Measurements from ENCODE around the gene SLC8A1. TPM values are rescaled to one million over a fixed set of nuclear protein-coding genes. Genes with fewer than 3 reads are reported as not detected.

SLC8A1 gene
- total RNA-seq, 1 experiment from 2014 or later = 0.43 TPM

DNA sequence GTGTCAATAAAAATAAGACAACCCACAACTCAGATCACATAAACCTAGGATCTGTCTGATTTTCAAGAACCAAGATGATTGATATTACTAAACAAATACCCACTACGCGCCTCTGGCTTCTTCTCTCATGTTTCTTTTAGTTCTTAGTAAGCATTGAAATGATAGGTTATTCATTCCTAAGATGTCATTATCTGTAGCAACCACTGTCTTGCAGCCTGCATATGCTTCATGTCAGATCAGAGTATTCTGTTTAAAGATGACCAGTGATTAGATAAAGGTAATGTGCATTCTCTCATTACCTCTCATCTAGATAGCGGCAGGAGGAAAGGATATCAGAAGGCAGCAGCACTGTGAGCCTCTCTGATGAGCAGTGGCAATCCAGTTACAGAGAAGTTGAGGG, 112.9 kb downstream of the SLC8A1 start:
- Mint-ChIP-seq H3K27me3 (ENCODE audit: insufficient read depth, unreplicated experiment) (peaks cover 9% of the 10 kb centered on the region), H3K4me3 (ENCODE audit: unreplicated experiment) (no peak overlapping the region), H3K27ac (ENCODE audit: unreplicated experiment) (no peak overlapping the region), H3K4me1 (ENCODE audit: low read depth, unreplicated experiment) (no peaks in the 10 kb centered on the region), H3K36me3 (ENCODE audit: insufficient read depth, unreplicated experiment) (no peaks in the 10 kb centered on the region), H3K9me3 (ENCODE audit: unreplicated experiment) (no peaks in the 10 kb centered on the region)
- no peaks in the 10 kb centered on the region for H3K4me1 ChIP-seq
- no peaks in the 10 kb centered on the region for H3K9me3 ChIP-seq
- H3K27me3 ChIP-seq (replicated peaks; ENCODE audit: control insufficient read depth, insufficient read depth, low read length) = no peaks in the 10 kb centered on the region
- ChIA-PET POLR2A (no interaction called here), CTCF (no interaction called here)
- no peak overlapping the region for H3K4me3 ChIP-seq (ENCODE audit: low read depth, low read length)
- no TSS peak for BruUV-seq (replicated peaks)
- intact Hi-C loops (cut with micrococcal nuclease; ENCODE audit: unreplicated experiment) = no loop called here
- TF ChIP-seq, protein P1, sequence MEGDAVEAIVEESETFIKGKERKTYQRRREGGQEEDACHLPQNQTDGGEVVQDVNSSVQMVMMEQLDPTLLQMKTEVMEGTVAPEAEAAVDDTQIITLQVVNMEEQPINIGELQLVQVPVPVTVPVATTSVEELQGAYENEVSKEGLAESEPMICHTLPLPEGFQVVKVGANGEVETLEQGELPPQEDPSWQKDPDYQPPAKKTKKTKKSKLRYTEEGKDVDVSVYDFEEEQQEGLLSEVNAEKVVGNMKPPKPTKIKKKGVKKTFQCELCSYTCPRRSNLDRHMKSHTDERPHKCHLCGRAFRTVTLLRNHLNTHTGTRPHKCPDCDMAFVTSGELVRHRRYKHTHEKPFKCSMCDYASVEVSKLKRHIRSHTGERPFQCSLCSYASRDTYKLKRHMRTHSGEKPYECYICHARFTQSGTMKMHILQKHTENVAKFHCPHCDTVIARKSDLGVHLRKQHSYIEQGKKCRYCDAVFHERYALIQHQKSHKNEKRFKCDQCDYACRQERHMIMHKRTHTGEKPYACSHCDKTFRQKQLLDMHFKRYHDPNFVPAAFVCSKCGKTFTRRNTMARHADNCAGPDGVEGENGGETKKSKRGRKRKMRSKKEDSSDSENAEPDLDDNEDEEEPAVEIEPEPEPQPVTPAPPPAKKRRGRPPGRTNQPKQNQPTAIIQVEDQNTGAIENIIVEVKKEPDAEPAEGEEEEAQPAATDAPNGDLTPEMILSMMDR (IDR thresholded peaks at IDR 0.05; ENCODE audit: insufficient read depth in 1 of 2, low read depth in 1 of 2, low read length in 1 of 2, severe bottlenecking in 1 of 2, unreplicated experiment in 1 of 2) = no peak
- H3K36me3 ChIP-seq (ENCODE audit: control insufficient read depth, insufficient read depth, low read length) = no peaks in the 10 kb centered on the region
- no peak for DNase-seq

DNA sequence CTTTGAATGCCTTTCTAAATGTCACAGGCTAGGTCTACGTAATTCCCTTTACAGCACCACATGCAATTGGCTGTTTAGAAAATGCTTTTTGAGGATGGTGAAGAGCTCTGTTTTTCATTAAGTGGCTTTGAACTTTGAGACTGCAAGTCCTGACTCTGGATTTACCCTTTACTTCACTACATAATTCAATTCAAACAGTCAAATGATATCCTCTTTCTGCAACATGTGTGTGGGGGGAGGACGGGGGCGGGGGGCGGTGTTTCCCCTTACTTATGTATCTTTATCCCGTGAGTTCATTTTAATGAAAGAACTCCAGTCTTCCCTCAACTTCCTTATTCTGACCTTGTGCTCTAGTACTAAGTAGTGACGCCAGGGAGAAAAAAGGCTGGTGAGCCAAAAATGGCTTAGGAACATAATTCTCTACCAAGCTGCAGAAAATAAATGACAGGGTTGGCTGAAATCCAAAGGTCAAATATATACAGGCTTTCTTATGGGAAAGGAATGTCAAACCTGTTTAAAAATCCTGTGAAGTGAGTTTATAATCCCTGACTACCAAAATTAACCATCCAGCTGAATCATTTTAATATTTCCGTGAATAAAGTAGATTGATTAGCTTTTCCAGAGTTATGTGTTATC, 119.6 kb downstream of the SLC8A1 start:
- Mint-ChIP-seq H3K4me1 (ENCODE audit: low read depth, unreplicated experiment) (no peaks in the 10 kb centered on the region), H3K27ac (ENCODE audit: unreplicated experiment) (no peak overlapping the region), H3K27me3 (ENCODE audit: insufficient read depth, unreplicated experiment) (no peaks in the 10 kb centered on the region), H3K9me3 (ENCODE audit: unreplicated experiment) (no peaks in the 10 kb centered on the region), H3K36me3 (ENCODE audit: insufficient read depth, unreplicated experiment) (no peaks in the 10 kb centered on the region), H3K4me3 (ENCODE audit: unreplicated experiment) (no peak overlapping the region)
- BruUV-seq (replicated peaks) = no TSS peak
- no peaks in the 10 kb centered on the region for H3K27me3 ChIP-seq (replicated peaks; ENCODE audit: control insufficient read depth, insufficient read depth, low read length)
- CTCF ChIA-PET = no interaction called here
- intact Hi-C loops (cut with micrococcal nuclease; ENCODE audit: unreplicated experiment) = no loop called here
- no peaks in the 10 kb centered on the region for H3K4me1 ChIP-seq
- H3K36me3 ChIP-seq (ENCODE audit: control insufficient read depth, insufficient read depth, low read length) = no peaks in the 10 kb centered on the region
- no peaks in the 10 kb centered on the region for H3K9me3 ChIP-seq
- POLR2A ChIA-PET = no interaction called here
- TF ChIP-seq, protein P1 (IDR thresholded peaks at IDR 0.05; ENCODE audit: insufficient read depth in 1 of 2, low read depth in 1 of 2, low read length in 1 of 2, severe bottlenecking in 1 of 2, unreplicated experiment in 1 of 2) = no peak
- no peak overlapping the region for H3K4me3 ChIP-seq (ENCODE audit: low read depth, low read length)
- no peak for DNase-seq

- no peaks in the 10 kb centered on the region for H3K27me3 ChIP-seq (replicated peaks; ENCODE audit: control insufficient read depth, insufficient read depth, low read length)
- DNase-seq = no peak
- Mint-ChIP-seq H3K36me3 (ENCODE audit: insufficient read depth, unreplicated experiment) (no peaks in the 10 kb centered on the region), H3K4me3 (ENCODE audit: unreplicated experiment) (no peak overlapping the region), H3K9me3 (ENCODE audit: unreplicated experiment) (no peaks in the 10 kb centered on the region), H3K4me1 (ENCODE audit: low read depth, unreplicated experiment) (no peaks in the 10 kb centered on the region), H3K27me3 (ENCODE audit: insufficient read depth, unreplicated experiment) (no peaks in the 10 kb centered on the region), H3K27ac (ENCODE audit: unreplicated experiment) (no peak overlapping the region)
- POLR2A ChIA-PET = no interaction called here
- no peaks in the 10 kb centered on the region for H3K9me3 ChIP-seq
- CTCF ChIA-PET = no interaction called here
- no peaks in the 10 kb centered on the region for H3K4me1 ChIP-seq
- TF ChIP-seq, protein P1 (IDR thresholded peaks at IDR 0.05; ENCODE audit: insufficient read depth in 1 of 2, low read depth in 1 of 2, low read length in 1 of 2, severe bottlenecking in 1 of 2, unreplicated experiment in 1 of 2) = no peak
- intact Hi-C loops (cut with micrococcal nuclease; ENCODE audit: unreplicated experiment) = no loop called here
- no peak overlapping the region for H3K4me3 ChIP-seq (ENCODE audit: low read depth, low read length)
- no peaks in the 10 kb centered on the region for H3K36me3 ChIP-seq (ENCODE audit: control insufficient read depth, insufficient read depth, low read length)
- no TSS peak for BruUV-seq (replicated peaks)
These were observed 121.8 kb downstream of the SLC8A1 start for GRCh38 chr2:40330096-40330495.

Measured in Caco-2 (cell line).